Ishikawa (cell line): ENCODE data around the gene M1AP.

Experiments
- EGR1 ChIP-seq: IDR thresholded peaks from 2 replicates; pipeline ENCODE4 v1.6.1; 2012
- EP300 ChIP-seq: IDR thresholded peaks from 2 replicates; pipeline ENCODE4 v1.6.1; 2012; ENCODE audit warnings: borderline replicate concordance
- FOXM1 ChIP-seq: IDR thresholded peaks from 2 replicates; pipeline ENCODE4 v1.6.1; 2012; ENCODE audit warnings: low read depth, borderline replicate concordance
- NFIC ChIP-seq: IDR thresholded peaks from 2 replicates; pipeline ENCODE4 v1.6.1; 2012
- RAD21 ChIP-seq: IDR thresholded peaks from 2 replicates; pipeline ENCODE4 v1.6.1; 2012; ENCODE audit warnings: low read depth
- TEAD4 ChIP-seq: IDR thresholded peaks from 2 replicates; pipeline ENCODE4 v1.6.1; 2012
- ZBTB7A ChIP-seq: IDR thresholded peaks from 2 replicates; pipeline ENCODE4 v1.6.1; 2012; ENCODE audit warnings: low read depth
- TF ChIP-seq, protein P1 (sequence below): IDR thresholded peaks from 2 replicates; pipeline ENCODE4 v1.6.1; 2012

M1AP gene

DNA sequence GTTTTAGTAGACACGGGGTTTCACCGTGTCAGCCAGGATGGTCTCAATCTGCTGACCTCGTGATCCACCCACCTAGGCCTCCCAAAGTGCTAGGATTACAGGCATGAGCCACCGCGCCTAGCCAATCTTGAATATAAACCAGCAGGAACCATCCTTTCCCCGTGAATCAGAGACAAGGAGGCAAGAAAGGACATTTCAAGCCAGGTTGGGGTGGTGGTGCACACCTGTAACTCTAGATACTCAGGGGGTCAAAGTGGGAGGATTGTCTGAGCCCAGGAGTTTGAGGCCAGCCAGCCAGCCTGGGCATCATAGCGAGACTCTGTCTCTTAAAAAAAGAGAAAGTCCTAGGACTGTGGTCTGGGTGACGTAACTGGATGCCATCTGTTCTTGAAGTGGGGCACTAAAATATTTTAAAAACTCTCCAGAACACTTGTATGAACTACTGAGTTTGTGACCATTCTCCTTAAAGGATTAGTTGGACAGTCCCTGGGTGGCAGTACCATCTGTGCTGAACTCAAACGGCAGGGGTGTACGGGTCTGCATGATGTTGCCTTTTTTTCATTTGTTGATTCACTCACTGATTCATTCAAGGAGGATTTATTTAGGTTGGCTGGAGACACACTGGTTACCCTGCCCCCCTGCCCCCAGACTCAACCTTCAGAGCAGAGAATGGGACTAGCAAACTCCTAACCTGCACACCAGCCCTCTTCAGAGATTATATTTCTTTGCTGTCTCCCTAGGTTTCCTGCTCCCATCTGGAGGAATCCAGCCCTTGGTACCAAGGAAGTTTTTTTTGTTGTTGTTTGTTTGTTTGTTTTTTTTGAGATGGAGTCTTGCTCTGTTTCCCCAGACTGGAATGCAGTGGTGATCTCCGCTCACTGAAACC lies 136.8 kb downstream of the M1AP start:
- TF ChIP-seq RAD21: no peak
- TF ChIP-seq EGR1: no peak
- TF ChIP-seq EP300: no peak
- no peak for TF ChIP-seq FOXM1
- no peak for TF ChIP-seq TEAD4

DNA sequence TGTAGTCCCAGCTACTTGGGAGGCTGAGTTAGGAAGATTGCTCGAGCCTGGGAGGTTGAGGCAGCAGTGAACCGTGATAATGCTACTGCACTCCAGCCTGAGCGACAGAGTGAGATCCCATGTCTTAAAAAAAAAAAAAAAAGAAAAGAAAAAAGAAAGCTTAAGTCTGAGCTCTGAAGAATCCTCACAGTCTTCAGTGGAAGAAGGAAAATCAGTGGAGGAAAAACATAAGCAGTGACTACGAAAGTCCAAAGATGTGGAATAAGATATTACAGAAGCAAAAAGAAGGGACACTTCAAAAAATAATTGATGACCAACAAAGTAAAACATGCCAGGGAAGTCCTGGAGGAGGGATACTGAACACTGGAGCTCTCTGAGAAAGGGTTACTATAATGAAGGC lies 137.9 kb downstream of the M1AP start:
- TF ChIP-seq NFIC: no peak

DNA sequence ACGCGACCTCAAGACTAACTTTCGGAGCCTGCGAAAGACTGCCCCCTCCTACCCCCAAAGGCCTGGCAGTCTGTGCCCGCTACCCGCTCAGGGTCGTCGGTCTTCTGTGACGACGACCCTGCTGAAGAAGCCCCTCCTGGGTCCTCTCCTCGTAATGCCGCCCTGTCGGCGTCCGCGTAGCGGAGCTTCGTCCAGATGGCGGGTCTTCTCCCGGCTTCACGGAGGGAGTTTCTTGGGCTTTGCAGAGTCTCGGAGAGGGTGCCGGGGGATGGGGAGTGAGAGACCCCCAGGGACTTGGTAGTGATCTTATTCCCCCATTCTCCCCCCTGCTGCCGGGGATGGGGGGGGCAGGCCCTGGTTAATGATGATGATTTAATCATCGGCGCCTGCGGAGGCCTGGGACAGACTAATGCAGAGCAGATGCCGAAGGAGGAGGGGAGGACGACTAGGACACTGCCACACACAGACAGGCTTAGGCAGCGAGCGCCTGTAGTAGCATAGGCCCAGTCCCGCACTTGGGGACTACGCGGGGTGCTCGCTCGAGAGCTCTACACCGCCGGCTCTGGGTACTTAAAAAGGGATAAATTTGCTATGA lies 140.1 kb downstream of the M1AP start:
- TF ChIP-seq, protein P1, sequence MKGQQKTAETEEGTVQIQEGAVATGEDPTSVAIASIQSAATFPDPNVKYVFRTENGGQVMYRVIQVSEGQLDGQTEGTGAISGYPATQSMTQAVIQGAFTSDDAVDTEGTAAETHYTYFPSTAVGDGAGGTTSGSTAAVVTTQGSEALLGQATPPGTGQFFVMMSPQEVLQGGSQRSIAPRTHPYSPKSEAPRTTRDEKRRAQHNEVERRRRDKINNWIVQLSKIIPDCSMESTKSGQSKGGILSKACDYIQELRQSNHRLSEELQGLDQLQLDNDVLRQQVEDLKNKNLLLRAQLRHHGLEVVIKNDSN: no peak
- TF ChIP-seq ZBTB7A: peak; percentile 95
- TF ChIP-seq RAD21: no peak
